GM19351 (cell line): Measurements from ENCODE around the gene AKAP12.

Experiments used
- ATAC-seq: cut with Tn5 transposase; IDR thresholded peaks from one replicate; pipeline ENCODE4 v1.9.1; 2021; ENCODE audit warnings: mild to moderate bottlenecking, moderate library complexity; ENCODE audit not compliant: unreplicated experiment

The AKAP12 gene

GRCh38 chr6:151239603-151240035, at the start of gene AKAP12:
AKAP12 (plus strand) TSS chr6:151239967; CDS start chr6:151240563, 596 bp downstream.
- no peak for ATAC-seq

GRCh38 chr6:151191527-151191926, 48.2 kb upstream of the AKAP12 start:
- no peak for ATAC-seq

GRCh38 chr6:151196555-151196954, 43.2 kb upstream of the AKAP12 start:
- ATAC-seq: no peak

DNA sequence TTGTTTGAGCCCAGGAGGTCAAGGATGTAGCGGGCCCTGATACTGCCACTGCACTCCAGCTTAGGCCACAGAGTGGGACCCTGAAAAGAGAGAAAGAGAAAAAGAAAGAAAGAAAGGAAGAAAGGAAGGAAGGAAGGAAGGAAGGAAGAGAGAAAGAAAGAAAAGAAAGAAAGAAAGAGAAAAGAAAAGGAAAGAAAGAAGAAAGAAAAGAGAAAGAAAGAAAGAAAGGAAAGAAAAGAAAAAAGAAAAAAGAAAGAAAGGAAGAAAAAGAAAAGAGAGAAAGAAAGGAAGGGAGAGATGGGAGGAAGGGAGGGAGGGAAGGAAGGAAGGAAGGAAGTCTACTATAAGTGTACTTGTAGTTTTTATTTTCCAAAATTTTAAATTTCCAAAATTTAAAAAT, 42.2 kb upstream of the AKAP12 start:
- no peak for ATAC-seq

DNA sequence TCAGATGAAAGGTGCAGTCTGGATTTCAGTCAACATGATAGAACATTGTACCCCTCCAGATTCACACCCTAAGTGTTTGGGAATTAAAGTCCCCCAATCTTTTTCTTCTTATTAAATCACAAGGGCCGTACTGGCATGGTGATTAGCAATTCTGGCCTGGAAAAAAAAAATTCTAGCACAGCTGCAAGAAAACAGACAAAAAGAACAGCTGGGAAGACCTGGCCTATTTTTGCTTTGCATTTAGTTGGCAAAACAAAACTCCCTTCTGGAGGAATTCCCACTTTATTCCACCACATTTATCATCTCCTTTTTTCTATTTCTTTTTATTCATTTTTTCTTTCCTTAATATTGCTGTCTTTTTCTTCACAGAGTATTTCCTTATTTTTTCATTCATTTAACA, 39.8 kb upstream of the AKAP12 start:
- ATAC-seq: no peak

DNA sequence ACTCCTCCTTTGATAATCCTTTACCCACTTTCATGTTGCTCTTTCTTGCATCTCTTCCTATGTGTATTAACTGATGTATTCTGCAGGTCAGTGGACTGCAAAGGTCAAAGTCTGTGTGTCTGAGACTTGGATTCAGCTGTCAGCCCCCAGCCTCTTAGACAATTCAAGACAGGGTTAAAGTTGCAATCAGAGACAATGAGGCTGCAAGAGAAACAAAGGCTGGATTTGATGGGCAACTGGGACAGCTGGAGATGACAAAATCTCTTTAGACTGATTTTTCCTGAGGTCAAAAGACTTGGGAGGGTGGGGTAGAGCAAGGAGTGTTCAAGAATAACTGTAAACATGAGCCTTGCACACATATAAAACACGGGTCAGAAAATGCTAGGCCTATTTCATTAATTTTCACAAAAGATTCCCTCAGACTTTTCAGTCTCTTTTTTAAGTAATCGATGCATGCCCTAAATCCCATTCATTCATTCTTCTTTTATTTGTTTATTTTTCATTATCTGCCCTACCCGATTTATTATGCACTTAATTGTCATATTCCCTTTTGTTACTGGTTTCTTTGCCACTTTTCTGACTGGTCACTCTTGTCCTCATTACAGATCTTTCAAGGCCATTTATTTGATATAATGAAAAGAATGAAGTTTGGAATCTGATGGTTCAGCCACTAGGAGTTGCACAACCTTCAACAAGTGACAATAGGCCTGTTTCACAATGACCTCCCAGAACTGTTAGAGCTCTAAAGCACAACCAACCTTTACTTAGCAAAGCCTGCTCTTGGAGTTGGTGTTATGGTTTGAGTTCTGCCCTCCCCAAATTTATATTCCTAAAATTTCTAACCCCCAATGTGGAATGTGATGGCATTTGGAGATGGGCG, 33.8 kb upstream of the AKAP12 start:
- ATAC-seq: no peak

DNA sequence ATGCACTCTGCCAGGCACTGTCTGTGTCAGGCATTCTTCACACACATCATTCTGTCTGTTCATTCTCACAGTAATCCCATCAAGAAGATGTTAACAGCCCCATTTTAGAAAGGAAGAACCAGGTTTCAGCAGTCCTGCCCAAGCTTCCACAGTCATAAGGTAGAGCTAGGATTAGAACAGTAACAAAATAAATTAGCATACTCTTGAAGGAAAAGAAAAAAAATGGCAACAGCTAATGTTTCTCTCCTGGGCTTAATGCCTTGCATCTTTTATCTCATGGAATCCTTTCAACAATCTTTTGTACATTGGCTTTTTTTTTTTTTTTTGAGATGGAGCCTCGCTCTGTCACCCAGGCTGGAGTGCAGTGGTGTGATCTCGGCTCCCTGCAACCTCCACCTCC, 32.1 kb upstream of the AKAP12 start:
- ATAC-seq: no peak

DNA sequence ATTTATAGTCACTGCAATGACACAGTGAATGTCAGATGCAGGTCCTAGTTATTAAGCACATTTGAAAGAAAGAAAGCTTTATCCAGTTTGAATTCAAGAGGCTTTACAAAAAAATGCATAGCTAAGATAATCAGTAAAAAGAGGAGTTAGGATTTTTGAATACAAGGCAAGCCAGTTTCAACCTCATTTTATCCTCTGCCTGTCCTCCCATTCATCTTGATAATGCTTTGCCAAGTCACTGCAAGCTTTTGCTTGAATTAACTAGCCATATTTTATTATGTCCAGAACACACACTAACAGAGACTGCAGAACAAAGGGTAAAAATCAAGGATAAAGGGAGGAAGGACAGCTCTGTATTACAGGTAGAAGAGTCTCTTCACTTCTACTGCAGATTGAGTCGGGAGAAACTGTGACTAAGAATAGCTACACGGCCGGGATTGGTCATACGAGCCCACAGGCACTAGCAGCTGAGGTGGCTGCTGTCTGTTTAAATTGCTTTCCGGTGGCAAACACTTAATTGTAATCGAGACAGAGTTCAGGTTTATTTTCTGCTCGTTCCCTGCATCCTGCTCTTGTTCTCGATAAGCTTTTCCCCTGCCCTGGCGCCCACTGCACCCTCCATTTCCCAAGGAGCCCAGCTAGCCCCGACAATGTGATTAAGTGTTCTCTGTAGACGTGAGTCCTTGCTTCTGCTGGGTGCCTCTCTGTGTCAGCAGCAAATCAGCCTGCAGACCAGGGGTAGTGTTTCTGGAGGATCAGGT, 30.5 kb upstream of the AKAP12 start:
- no peak for ATAC-seq

DNA sequence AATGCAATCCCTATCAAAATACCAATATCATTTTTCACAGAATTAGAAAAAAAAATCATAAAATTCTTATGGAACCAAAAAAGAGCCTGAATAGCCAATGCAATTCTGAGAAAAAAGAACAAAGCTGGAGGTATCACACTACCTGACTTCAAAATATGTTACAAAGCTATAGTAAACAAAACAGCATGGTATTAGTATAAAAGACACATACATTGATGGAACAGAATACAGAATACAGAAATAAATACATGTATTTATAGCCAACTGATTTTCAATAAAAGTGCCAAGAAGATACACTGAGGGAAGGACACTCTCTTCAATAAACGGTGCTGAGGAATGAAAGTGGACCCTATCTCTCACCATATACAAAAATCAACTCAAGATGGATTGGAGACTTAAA, 28.7 kb upstream of the AKAP12 start:
- no peak for ATAC-seq

DNA sequence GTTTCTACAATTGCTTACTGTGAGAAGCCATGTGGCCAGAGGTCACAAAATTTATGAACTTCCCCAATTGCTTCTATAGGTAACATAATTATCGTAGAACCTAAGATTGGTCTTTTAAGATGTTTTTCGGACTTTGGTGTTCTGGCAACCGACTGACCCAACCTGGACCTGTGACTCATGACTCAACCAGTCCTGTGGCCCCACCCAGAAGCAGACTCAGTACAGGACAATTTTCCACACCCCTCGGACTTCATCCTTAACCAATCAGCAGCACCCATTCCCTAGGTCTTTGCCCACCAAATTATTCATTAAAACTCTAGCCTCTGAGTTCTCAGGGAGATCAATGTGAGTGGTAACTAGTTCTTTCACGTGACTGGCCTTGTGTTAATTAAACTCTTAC, 26.4 kb upstream of the AKAP12 start:
- no peak for ATAC-seq

GRCh38 chr6:151215999-151216398, 23.8 kb upstream of the AKAP12 start:
- ATAC-seq: no peak

DNA sequence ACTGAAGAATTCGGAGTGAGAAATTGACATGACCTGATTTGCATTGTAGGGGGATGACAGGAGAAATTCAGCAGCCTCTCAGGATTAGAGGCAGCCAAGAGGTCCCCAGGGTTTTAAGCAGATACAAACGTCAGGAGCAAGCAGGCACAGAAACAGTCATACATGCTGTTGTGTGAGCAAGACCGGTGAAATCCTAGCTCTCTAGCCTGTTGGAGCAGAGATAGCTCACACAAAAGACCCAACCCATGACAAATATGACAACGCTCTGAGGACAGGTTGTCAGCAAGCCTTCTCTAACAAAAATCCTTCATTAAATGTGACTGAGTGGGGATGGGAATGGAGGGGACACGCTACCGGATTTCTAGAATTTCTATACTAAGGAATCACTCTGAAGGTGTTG, 23.0 kb upstream of the AKAP12 start:
- ATAC-seq: no peak

DNA sequence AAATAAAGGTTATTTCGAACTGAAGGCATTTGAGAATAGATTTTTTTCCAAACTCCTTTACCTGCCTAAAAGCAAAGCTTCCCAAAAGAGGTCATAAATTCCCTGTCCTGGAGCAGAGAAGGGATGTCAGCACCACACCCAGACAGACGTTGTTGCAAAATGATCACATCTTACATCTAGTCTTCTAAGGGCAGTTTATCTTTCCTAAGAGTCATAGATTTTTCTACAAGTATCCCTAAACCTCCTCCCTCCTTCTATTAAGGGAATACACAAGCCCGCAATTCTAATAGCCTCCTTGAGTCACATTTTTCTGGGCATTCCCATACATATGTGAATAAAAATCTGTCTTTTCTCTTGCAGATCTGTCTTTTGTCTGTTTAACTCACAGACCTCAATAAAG, 20.6 kb upstream of the AKAP12 start:
- ATAC-seq: no peak

DNA sequence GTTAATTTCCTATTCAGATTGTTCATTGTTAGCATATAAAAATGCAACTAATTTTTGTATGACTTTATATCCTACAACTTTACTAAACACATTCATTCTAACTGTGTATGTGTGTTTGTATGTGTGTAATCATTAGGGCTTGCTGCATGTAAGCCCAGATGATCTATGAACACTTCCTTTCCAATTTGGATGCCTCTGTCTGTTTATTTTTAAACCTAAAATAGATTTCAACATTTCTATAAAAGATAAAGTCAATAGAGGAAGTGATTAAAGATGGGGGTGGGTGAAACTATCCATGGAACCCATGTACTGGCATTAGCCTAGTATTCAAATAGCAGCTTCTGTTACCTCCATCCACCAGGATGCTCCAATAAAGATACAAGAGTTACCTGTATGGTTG, 15.7 kb upstream of the AKAP12 start:
- no peak for ATAC-seq

DNA sequence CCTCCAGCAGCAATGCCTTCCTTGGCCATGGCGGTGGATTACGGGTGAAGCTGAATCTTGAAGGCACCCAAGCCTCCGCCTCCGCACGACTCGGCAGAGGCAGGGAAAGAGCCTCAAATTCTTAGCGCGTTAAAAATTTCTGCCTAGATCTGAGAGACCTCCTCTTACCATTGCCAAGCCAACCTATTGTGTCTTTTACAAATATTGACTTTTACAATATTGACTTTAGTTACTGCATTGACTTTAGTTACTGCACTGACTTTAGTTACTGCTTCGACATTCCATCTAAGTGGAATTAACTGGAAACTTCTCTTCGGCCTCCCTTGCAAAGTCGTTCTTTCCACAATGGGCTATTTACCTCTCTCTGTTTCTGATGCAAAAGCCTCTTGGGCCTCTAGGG, 13.8 kb upstream of the AKAP12 start:
- no peak for ATAC-seq

DNA sequence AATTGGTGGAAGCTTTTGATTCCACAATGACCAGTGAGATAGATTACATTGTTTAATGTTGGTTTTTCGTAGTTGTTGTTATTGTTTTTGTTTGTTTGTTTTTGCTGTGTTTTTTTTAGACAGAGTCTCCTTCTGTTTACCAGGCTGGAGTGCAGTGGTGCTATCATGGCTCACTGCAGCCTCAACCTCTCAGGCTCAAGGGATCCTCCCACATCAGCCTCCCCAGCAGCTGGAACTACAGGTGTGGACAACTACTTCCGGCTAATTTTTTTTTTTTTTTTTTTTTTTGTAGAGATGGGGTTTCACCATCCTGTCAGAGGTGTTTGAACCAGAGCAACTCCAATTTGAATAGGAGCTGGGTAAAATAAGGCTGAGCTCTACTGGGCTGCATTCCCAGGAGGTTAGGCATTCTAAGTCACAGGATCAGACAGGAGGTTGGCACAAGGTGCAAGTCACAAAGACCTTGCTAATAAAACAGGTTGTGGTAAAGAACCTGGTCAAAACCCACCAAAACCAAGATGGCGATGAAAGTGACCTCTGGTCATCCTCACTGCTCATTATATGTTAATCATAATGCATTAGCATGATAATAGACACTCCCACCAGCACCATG, 10.9 kb upstream of the AKAP12 start:
- ATAC-seq: no peak

DNA sequence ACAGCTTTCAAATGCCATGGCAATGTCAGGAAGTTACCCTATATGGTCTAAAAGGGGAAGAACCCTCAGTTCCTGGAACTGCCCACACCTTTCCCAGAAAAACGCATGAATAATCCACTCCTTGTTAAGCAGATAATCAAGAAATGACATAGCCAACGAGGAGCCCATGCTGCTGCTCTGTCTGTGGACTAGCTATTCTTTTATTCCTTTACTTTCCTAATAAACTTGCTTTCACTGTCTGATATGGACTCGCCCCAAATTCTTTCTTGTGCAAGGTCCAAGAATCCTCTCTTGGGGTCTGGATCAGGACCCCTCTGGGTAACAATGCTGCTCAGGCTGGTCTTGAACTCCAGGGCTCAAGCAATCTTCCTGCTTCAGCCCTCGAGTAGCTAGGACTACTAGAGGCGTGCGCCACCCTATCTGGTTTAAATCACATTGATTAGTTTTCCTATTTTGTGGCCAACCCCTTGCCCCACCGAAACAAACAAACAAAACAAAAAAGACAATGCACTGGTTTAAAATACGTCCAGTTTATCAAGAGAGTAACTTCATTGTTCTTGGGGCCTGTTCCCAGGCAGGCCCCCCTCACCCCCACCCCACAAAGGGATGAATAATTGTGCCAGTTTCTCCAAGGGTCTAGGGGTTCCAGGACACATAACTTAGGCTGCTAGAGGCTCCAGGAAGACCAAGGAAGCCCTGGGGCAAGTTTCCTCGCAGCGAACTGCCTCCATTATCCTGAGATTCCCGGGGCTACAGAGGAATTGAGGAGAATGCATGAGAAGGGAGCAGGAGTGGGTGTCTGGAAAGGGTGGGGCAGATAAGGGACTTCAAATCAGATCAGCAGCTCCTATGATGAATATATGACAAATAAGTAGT, 10.1 kb upstream of the AKAP12 start:
- no peak for ATAC-seq

GRCh38 chr6:151230277-151230577, 9.5 kb upstream of the AKAP12 start:
- ATAC-seq: no peak

- no peak for ATAC-seq
Measured at GRCh38 chr6:151232899-151233298, 6.9 kb upstream of the AKAP12 start.

GRCh38 chr6:151233731-151234130, 6.0 kb upstream of the AKAP12 start:
- ATAC-seq: no peak
